ENCODE data around the gene CTNNAL1. TPM values are rescaled to one million over a fixed set of nuclear protein-coding genes. Genes with fewer than 3 reads are reported as not detected.

The CTNNAL1 gene
- total RNA-seq, 2 donors from 2014 or later: 7.6 to 13.1 TPM

DNA sequence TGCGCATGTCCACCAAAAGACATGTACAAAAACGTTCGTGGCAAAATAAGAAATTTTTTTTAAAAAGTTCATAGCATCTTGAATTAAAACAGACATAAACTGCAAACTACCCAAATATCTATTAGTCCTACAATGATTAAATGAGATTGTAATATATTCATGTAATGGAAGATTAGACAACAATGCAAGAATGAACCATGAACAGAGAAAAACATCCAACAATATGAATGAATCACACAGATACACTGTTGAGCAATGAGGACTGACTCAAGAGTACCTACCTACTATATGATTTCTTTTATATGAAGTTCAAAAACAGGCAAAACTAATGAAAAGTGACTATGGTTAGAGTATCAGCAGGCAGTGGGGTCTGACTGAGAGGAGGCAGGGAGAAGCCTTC is 17.9 kb upstream of the CTNNAL1 start:
- intact Hi-C loops (cut with DNase I, micrococcal nuclease): no loop called here
- no peak for DNase-seq
- ATAC-seq: no peak

DNA sequence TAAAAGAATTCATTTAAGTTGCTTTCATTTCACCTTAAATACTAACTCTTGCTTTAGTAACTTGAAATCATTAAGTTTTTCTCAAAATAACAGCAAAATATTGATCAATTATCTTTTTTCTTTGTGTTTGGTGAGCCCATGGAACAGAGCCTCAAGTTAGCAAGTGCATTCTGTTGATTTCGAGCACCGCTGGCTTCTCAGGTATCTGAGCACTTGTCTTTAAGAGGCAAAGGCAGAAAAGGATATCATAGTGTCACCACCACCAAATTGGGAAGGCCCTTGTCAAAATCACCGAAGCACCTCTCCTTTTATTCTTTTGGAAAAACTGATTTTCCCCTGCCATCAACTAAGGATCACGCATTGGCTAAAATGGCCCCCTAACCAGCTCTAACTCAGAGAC is 17.1 kb upstream of the CTNNAL1 start:
- no peak for DNase-seq
- intact Hi-C loops (cut with DNase I, micrococcal nuclease): no loop called here
- no peak for ATAC-seq

DNA sequence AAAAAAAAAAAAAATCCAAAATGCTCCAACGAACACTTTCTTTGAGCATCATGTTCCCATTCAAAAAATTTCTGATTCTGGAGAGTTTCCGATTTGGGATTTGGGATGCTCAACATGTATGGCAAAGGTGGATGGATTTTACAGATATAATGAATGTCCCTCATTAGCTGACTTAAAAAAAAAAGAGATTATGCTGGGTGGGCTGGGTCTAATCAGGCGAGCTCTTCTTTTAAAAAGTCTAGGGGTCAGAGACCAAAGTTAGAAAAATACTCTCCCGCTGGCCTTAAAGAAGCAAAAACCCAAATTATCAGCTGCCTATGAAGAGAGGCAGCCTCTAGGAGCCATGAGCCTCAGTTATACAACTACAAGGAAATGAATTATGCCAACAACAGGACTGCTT is 15.2 kb upstream of the CTNNAL1 start:
- ATAC-seq (no peak), DNase-seq (no peak)
- intact Hi-C loops (cut with DNase I, micrococcal nuclease): no loop called here

GRCh38 chr9:109027176-109027575 is 13.9 kb upstream of the CTNNAL1 start:
- intact Hi-C loops (cut with DNase I, micrococcal nuclease): no loop called here
- DNase-seq (no peak), ATAC-seq (no peak)

DNA sequence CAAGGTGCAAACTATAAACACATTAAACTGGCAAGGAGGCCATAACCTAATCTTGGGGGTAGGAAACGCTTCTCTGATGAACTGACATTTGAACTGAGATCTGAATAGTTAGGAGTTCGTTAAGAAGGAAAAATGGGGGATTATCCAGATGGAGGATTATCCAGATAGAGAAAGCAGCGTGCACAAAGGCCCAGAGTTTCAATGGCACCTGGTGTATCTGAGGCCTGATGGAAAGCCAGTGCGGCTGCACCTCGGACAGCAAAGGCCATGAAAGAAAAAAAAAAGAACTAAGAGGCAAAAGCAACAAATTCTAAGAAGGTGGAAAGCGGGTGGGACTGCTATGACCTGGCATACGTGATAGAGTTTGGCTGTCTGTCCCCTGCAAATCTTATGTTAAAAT is 13.0 kb upstream of the CTNNAL1 start:
- ATAC-seq (no peak), DNase-seq (no peak)
- intact Hi-C loops (cut with DNase I, micrococcal nuclease): no loop called here

DNA sequence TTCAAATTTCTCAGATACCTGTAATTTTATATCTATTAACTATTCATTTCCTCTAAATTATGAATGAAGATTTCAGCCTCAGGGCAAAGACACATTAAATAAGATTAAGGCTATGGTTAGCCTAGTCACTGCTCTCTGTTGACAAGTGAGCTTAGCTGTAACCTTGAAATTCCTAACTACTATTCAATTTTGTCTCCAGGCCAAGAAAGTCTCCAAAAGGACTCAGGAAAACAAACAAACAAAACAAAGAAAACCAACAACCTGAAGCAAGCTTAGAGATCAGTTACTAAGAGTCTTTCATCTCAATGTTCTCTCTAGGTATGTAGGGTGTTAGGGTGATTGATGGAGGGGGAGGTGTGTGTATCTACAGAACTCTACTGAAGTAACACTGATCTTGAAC is 9.6 kb upstream of the CTNNAL1 start:
- intact Hi-C loops (cut with DNase I, micrococcal nuclease): no loop called here
- ATAC-seq (no peak), DNase-seq (no peak)

GRCh38 chr9:109020581-109021511 is 7.5 kb upstream of the CTNNAL1 start:
- ATAC-seq (no peak), DNase-seq (no peak)
- intact Hi-C loops (cut with DNase I, micrococcal nuclease): no loop called here

GRCh38 chr9:109020113-109020512 is 6.8 kb upstream of the CTNNAL1 start:
- intact Hi-C loops (cut with DNase I, micrococcal nuclease): no loop called here
- no peak for ATAC-seq

DNA sequence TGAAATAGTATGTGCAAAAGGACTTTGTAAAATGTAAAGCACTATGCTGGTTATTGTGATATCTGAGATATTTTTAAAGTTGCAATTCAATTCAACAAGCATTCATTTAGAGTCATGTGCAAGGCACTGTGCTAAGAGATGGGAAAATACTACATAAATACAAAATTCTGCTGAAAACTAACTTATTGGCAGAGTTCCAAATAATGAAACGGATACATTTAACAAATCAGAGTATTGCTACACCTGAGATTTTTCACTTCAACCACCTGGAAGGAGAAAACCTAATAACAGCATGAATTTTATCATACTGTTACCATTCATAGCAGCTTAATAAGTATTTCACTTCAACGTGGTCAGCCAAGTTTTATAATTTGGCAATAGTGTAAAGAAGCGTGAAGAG is 6.1 kb upstream of the CTNNAL1 start:
- ATAC-seq (no peak), DNase-seq (no peak)
- intact Hi-C loops (cut with DNase I, micrococcal nuclease): no loop called here

More at GRCh38 chr9:109020113-109020512, 6.8 kb upstream of the CTNNAL1 start:
- DNase-seq: no peak

GRCh38 chr9:109017493-109017892 is 4.2 kb upstream of the CTNNAL1 start:
- DNase-seq: no peak
- ATAC-seq: no peak
- intact Hi-C loops (cut with DNase I, micrococcal nuclease): no loop called here

DNA sequence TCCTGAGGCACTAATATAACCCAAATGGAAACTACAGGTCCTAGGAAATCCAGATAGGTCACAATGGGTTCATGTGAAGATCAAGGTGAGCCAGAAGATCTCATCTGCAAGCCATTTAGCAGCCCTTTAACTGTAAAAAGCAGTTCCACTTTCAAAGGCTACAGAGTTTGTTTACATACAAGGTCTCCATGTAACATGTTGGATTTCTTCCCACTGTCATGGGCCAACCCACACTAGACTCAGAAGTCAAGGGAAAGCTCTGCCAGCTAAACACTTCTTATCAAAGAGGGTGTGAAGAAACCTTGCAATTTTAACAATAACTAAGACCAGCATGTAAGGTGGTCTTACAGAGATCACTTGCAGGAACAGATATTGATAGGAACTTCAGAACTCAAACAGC is 3.8 kb upstream of the CTNNAL1 start:
- intact Hi-C loops (cut with DNase I, micrococcal nuclease): no loop called here
- no peak for DNase-seq
- no peak for ATAC-seq

DNA sequence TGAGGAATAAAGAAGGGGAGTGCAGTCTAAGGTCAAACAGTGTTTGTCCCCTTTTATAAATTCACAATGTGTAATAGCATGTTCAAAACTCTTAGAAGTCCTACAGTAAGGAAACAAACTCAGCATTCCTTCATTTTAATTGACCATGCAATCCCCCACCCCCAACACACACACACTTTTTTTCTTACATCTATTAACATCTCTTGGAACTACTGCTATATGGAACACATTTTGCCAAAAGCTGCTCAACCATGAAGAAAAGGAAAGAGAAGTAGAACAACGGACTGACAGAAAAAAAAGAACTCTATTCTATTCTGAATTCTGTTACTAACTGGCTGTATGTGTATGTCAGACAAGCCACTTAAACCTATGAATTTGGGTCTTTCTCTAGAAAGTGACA is 2.8 kb upstream of the CTNNAL1 start:
- ATAC-seq (no peak), DNase-seq (no peak)
- intact Hi-C loops (cut with DNase I, micrococcal nuclease): no loop called here

DNA sequence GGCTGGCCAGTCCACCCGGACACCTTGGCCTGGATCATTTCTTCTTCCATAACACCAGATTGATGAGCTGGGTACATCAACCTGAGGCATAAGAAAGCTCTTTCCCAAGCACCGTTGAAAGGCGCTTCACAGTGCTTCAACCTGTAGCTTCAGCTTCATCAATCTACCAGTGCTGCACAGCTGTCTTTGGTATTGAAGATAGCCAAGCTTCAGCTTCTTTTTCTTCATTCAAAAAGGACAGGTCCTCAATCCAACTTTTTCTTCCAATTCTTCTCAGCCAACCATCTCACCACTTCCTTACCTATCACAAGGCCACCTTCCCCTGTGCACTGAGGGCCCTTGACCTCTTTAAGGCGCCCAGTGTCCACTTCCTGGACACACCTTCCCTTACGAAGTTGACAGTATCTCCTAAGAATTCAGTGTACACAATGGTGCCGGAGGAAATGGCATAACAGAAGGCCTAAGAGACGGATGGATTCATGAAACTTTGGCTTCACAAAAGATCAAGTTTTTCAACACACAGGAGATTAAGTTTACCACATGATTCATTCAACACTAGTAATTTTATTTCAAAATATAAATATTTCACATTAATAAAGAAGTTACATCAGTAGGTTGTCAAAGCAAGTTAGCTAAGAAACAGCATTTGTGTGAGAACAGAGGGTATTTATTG is 1.4 kb upstream of the CTNNAL1 start:
- intact Hi-C loops (cut with DNase I, micrococcal nuclease): no loop called here
- no peak for DNase-seq

DNA sequence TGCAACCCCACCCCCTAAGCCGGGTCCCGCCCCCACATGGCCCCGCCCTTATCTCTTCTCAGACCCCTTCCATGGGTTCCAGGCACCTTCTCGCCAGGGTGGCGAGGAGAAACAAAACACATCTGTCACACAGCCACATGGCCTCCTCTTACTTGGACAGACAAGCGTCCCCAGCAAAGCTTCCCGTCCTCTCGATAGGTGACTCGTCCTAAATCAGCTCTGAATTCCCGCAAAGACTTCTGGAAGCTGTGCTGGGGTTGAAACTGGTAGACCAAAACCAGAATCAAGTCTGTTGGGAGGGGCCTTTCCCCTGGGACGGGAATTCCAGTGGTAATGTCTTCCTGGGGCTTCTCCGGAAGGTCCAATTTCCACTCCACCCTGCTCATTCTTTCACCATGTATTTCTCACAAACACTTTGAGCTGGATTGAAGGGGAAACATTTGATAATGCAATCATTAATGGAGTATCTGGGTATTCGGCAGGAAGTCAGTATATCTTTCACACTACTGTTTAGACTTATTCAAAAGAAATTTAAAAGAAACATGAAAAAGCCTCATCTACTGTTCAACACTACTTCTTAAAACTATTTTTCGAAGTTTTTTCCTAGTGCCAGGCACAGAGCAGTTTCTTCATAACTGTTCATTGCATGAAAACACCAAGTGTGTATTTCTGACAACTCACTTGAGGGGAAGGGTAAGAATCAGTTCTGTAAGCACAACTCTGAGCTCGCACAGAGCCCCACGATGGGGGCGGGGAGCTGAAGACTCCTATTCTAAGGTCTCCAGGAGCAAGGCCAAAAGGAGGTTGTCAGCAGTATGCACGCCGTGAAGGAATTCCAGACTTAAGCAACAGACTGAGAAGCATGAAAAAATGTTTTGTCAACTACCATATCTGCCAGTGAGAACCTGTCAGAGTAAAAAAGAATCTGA is 644 bp upstream of the CTNNAL1 start:
- DNase-seq (peak; percentile 28 to 29), ATAC-seq (no peak)
- intact Hi-C loops (cut with DNase I, micrococcal nuclease): no loop called here

More for the DNA sequence above, 1.4 kb upstream of the CTNNAL1 start:
- ATAC-seq: peak; percentile 31

DNA sequence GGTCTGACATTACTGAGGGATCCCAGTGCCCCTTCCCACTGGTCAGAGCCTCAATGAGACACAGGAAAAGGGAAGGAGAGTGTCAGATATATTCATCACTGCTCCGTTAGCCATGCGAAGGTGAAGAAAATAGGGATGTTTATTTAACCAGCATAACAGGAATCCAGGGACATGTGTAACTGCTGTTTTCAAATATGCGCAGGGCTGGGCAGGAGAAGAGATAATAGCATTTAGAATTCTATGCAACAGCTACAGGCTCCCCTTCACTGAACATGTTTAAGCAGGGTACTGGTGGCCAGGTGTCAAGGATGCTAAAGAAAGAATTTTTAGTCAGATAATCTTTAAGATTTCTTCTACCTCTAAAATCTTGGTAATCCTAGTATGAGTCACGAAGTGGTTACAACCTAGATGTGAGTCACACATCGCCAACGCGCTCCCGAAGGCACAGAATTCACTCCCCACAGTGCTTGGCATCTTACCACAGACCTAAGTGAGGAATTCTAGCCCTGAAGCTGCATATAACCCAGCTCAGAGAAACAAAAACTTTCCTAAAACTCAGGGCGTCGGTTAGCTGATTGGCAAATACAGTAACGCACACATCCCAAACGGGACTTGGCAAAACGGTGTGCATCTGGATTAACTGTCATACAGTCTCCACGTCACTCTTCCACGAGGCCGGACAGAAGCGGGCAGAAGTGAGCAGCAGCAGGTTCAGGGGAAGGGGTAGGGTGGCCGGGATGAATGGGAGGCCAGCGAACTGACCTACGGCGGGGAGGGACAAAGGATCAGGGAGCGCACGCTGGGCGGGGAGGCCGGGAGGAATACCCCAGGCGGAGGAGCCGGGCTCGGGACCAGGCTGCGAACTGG is 1.1 kb downstream of the CTNNAL1 start:
- ATAC-seq (peak; percentile 33), DNase-seq (peak; percentile 46 to 52)
- intact Hi-C loops (cut with DNase I, micrococcal nuclease): no loop called here

DNA sequence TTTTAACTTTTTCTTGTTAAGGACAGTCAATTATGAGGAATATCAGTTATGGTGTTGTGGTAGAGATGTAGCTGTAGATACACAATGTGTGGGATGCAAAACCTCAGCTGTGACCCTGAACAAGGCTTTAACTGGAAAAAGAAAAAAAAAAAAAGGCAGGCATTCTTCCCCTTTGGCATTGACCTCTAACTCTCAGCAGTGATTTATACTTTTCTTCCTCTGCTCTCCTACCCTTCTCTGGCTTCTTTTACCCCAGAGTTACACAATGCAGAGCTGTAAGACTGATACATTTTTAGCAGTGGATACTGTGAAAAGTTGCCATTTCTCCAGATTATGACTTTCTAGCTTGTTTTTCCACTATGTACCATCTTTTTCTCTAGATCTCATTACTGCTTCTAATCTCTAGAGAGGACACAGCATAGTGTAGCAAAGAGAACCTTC is 2.0 kb downstream of the CTNNAL1 start:
- ATAC-seq (no peak), DNase-seq (no peak)
- intact Hi-C loops (cut with DNase I, micrococcal nuclease): no loop called here

DNA sequence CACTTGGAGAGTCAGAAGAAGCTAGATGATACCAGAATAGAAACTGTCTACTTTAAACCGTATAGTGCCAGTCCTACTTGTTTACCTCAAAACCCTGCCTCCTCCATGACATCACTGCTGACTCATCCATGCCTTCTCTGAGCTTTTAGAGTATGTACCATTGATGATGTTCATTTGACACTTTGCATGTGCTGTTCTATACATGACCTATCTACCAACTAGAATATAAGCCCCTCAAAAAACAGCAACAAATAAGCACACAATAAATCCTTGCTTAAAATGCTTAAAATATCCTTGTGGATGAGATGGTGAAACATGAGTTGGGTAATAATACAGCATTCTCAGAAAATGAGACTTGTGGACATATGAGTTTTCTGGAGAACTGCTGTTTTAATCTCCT is 2.6 kb downstream of the CTNNAL1 start:
- ATAC-seq (no peak), DNase-seq (no peak)
- intact Hi-C loops (cut with DNase I, micrococcal nuclease): no loop called here

- intact Hi-C loops (cut with DNase I, micrococcal nuclease): no loop called here
- DNase-seq (no peak), ATAC-seq (peak; percentile 62)
Observed at GRCh38 chr9:109005678-109006077, 7.6 kb downstream of the CTNNAL1 start.

All from left colon (tissue), 2 donors.